SH-SY5Y (cell line): ENCODE measurements around the gene POU6F2.

Source experiments
- GATA2 ChIP-seq: IDR thresholded peaks from 2 replicates; pipeline ENCODE4 v1.6.1; 2011; ENCODE audit warnings: mild to moderate bottlenecking, low read depth, low read length
- GATA3 ChIP-seq: IDR thresholded peaks from 2 replicates; pipeline ENCODE4 v1.6.1; 2011; ENCODE audit warnings: low read depth, mild to moderate bottlenecking, low read length, moderate library complexity

GRCh38 chr7:39181398-39181797 is 203.7 kb downstream of the POU6F2 start:
- TF ChIP-seq GATA3, result no peak
- TF ChIP-seq GATA2, result no peak
